HEK293 (cell line): ENCODE results near the gene PKNOX2.

ENCODE experiments used
- CTCF ChIA-PET: fragments of 350-600 bp; formaldehyde crosslinking; extraction: SDS; loops from one replicate; lab custom pipeline; 2021; ENCODE audit warnings: antibody characterized with exemption; lab: Yijun Ruan, JAX
- POLR2A ChIA-PET: fragments of 300-600 bp; formaldehyde crosslinking; extraction: SDS; loops from one replicate; lab custom pipeline; 2020; ENCODE audit warnings: antibody characterized with exemption, inconsistent platforms; lab: Yijun Ruan, JAX
- H3K27ac ChIP-seq: fragments of 200-500 bp; sonication (Bioruptor generic); 2 replicates; pipeline ENCODE4 v1.5.1; 2014; ENCODE audit warnings: low read depth, low read length, control low read depth, inconsistent platforms; ENCODE audit errors: extremely low read depth
- H3K36me3 ChIP-seq, 2 experiments: fragments of 200-500 bp in 1 of 2; sonication (Bioruptor generic) in 1 of 2; 1 replicate in 1 of 2; 2 replicates in 1 of 2; pipeline ENCODE4 v1.5.1; 2014 to 2017; ENCODE audit warnings: inconsistent platforms in 2 of 2, low read length in 2 of 2; ENCODE audit not compliant: control insufficient read depth in 2 of 2, insufficient read depth in 1 of 2
- H3K4me1 ChIP-seq: fragments of 200-500 bp; sonication (Bioruptor generic); 2 replicates; pipeline ENCODE4 v1.5.1; 2014; ENCODE audit warnings: mild to moderate bottlenecking, low read length, inconsistent platforms; ENCODE audit not compliant: control insufficient read depth, insufficient read depth
- H3K4me3 ChIP-seq: 2 replicates; pipeline ENCODE4 v1.5.1; 2011; ENCODE audit warnings: low read depth, mild to moderate bottlenecking, control low read depth, low read length, moderate library complexity
- H3K9me3 ChIP-seq: fragments of 200-500 bp; sonication (Bioruptor generic); 2 replicates; pipeline ENCODE4 v1.5.1; 2014; ENCODE audit warnings: low read depth, low read length, inconsistent platforms; ENCODE audit not compliant: control insufficient read depth, insufficient read depth
- BCL6B ChIP-seq: fragments of 450-650 bp; formaldehyde crosslinking; IDR thresholded peaks from 2 replicates; pipeline ENCODE4 v1.5.1; 2017; ENCODE audit warnings: missing biosample characterization, missing genetic modification characterization
- FEZF1 ChIP-seq: fragments of 450-650 bp; formaldehyde crosslinking; IDR thresholded peaks from 2 replicates; pipeline ENCODE4 v1.5.1; 2016; ENCODE audit warnings: missing biosample characterization, missing genetic modification characterization
- GLIS2 ChIP-seq: fragments of 450-650 bp; formaldehyde crosslinking; IDR thresholded peaks from 2 replicates; pipeline ENCODE4 v1.5.1; 2016; ENCODE audit warnings: missing biosample characterization, missing genetic modification characterization
- KLF16 ChIP-seq: fragments of 450-650 bp; formaldehyde crosslinking; IDR thresholded peaks from 2 replicates; pipeline ENCODE4 v1.5.1; 2017; ENCODE audit warnings: missing biosample characterization, missing genetic modification characterization
- KLF8 ChIP-seq: fragments of 450-650 bp; formaldehyde crosslinking; IDR thresholded peaks from 2 replicates; pipeline ENCODE4 v1.5.1; 2016; ENCODE audit warnings: missing biosample characterization, missing genetic modification characterization
- PRDM2 ChIP-seq: fragments of 450-650 bp; formaldehyde crosslinking; IDR thresholded peaks from 2 replicates; pipeline ENCODE4 v1.5.1; 2016; ENCODE audit warnings: missing biosample characterization, missing genetic modification characterization, borderline replicate concordance
- SP2 ChIP-seq: fragments of 450-650 bp; formaldehyde crosslinking; IDR thresholded peaks from 2 replicates; pipeline ENCODE4 v1.5.1; 2016; ENCODE audit warnings: missing biosample characterization, missing genetic modification characterization
- ZBTB26 ChIP-seq: fragments of 450-650 bp; formaldehyde crosslinking; optimal IDR thresholded peaks from 2 replicates; pipeline ENCODE3; 2016; ENCODE audit warnings: missing biosample characterization, mild to moderate bottlenecking, missing genetic modification characterization
- ZFP3 ChIP-seq: fragments of 450-650 bp; formaldehyde crosslinking; IDR thresholded peaks from 2 replicates; pipeline ENCODE4 v1.5.1; 2016; ENCODE audit warnings: low read depth, missing biosample characterization, missing genetic modification characterization
- ZNF148 ChIP-seq: fragments of 450-650 bp; formaldehyde crosslinking; IDR thresholded peaks from 2 replicates; pipeline ENCODE4 v1.5.0; 2017; ENCODE audit warnings: missing biosample characterization, missing genetic modification characterization, borderline replicate concordance
- ZNF221 ChIP-seq: fragments of 450-650 bp; formaldehyde crosslinking; IDR thresholded peaks from 2 replicates; pipeline ENCODE4 v1.5.1; 2017; ENCODE audit warnings: missing biosample characterization, missing genetic modification characterization, borderline replicate concordance
- ZNF433 ChIP-seq: fragments of 450-650 bp; formaldehyde crosslinking; IDR thresholded peaks from 2 replicates; pipeline ENCODE4 v1.5.1; 2016; ENCODE audit warnings: missing biosample characterization, missing genetic modification characterization, low read depth
- ZNF510 ChIP-seq: fragments of 450-650 bp; formaldehyde crosslinking; IDR thresholded peaks from 2 replicates; pipeline ENCODE4 v1.5.1; 2018; ENCODE audit warnings: mild to moderate bottlenecking, missing genetic modification characterization, missing biosample characterization; ENCODE audit not compliant: insufficient replicate concordance
- ZNF521 ChIP-seq: fragments of 450-650 bp; formaldehyde crosslinking; IDR thresholded peaks from 2 replicates; pipeline ENCODE4 v1.5.1; 2017; ENCODE audit warnings: missing biosample characterization, mild to moderate bottlenecking, missing genetic modification characterization
- ZNF843 ChIP-seq: fragments of 450-650 bp; formaldehyde crosslinking; IDR thresholded peaks from 2 replicates; pipeline ENCODE4 v1.5.1; 2016; ENCODE audit warnings: missing biosample characterization, missing genetic modification characterization
- ZSCAN5A ChIP-seq: fragments of 450-650 bp; formaldehyde crosslinking; IDR thresholded peaks from 2 replicates; pipeline ENCODE4 v1.5.1; 2016; ENCODE audit warnings: missing biosample characterization, missing genetic modification characterization

Gene PKNOX2

GRCh38 chr11:125394296-125394695 is 229.7 kb downstream of the PKNOX2 start (continued):
- no peak for TF ChIP-seq PRDM2 (tag by site-specific recombination)

- ChIA-PET POLR2A (no interaction called here), CTCF (interaction anchor here (0.9 to 1.6 kb wide), 5 partner anchors 8 to 39 kb away, joined by 3 to 5 read pairs (median 3); no protein-coding TSS in a partner anchor)
- no peaks in the 10 kb centered on the region for H3K4me1 ChIP-seq
- TF ChIP-seq KLF8 (tag by site-specific recombination), result no peak
- TF ChIP-seq KLF16 (tag by site-specific recombination), result no peak
- no peak for TF ChIP-seq ZNF521 (tag by site-specific recombination)
- no peak for TF ChIP-seq SP2 (tag by site-specific recombination)
- TF ChIP-seq, all 188 proteins: peak for 0
- Histone ChIP-seq H3K36me3 (peaks cover 0 to 12% of the 10 kb centered on the region in 2 experiments; a peak in 1 of 3 replicates), H3K4me3 (no peak overlapping the region), H3K27ac (no peak overlapping the region), H3K9me3 (no peaks in the 10 kb centered on the region)
Observed at GRCh38 chr11:125397421-125397820, 232.9 kb downstream of the PKNOX2 start.

- Histone ChIP-seq H3K36me3 (peaks cover 0 to 12% of the 10 kb centered on the region in 2 experiments; a peak in 1 of 3 replicates), H3K4me1 (no peaks in the 10 kb centered on the region), H3K9me3 (no peaks in the 10 kb centered on the region), H3K4me3 (no peak overlapping the region), H3K27ac (no peak overlapping the region)
- TF ChIP-seq ZNF221 (tag by site-specific recombination), result no peak
- TF ChIP-seq ZFP3 (tag by site-specific recombination), result no peak
- no peak for TF ChIP-seq ZSCAN5A (tag by site-specific recombination)
- no peak for TF ChIP-seq BCL6B (tag by site-specific recombination)
- ChIA-PET POLR2A (no interaction called here), CTCF (interaction anchor here (0.6 to 1.4 kb wide), 4 partner anchors 40 to 533 kb away, joined by 3 read pairs; partner anchors contain the start of gene ROBO3)
Observed at GRCh38 chr11:125398475-125398874, 233.9 kb downstream of the PKNOX2 start.

GRCh38 chr11:125398994-125399640 is 234.6 kb downstream of the PKNOX2 start:
- POLR2A ChIA-PET, result no interaction called here
- Histone ChIP-seq H3K4me3 (no peak overlapping the region), H3K27ac (no peak overlapping the region), H3K9me3 (no peaks in the 10 kb centered on the region), H3K4me1 (no peaks in the 10 kb centered on the region), H3K36me3 (peaks cover 0 to 12% of the 10 kb centered on the region in 2 experiments; a peak in 1 of 3 replicates)
- CTCF ChIA-PET, result no interaction called here
- TF ChIP-seq ZNF510 (tag by site-specific recombination), result no peak
- no peak for TF ChIP-seq GLIS2 (tag by site-specific recombination)
- no peak for TF ChIP-seq ZNF433 (tag by site-specific recombination)
- no peak for TF ChIP-seq FEZF1 (tag by site-specific recombination)
- no peak for TF ChIP-seq ZBTB26 (tag by site-specific recombination)
- TF ChIP-seq ZNF843 (tag by site-specific recombination), result no peak
- no peak for TF ChIP-seq ZNF148
